GM12878 (cell line): ENCODE data around the gene FBXO21. TPM values are rescaled to one million over a fixed set of nuclear protein-coding genes. Genes with fewer than 3 reads are reported as not detected.
A peak's percentile ranks its signal among the peaks of the same experiment; 100 is the strongest.
"Not testable (repeated sequence)": the region's sequence is repeated elsewhere in the genome, so short reads cannot be mapped to it uniquely, and the experiment has no call there.

Experiments
- ATAC-seq: fragments of 200-7000 bp; cut with Tn5 transposase; 3 replicates; pipeline ENCODE4 v1.9.1; 2020; ENCODE audit warnings: mild to moderate bottlenecking, moderate library complexity
- BruUV-seq: library from RNA; stranded (reverse); fragments of 400-500 nt; replicated peaks from 2 replicates; lab custom pipeline; 2021; lab: Mats Ljungman, UMichigan
- CTCF ChIA-PET: fragments of 300-600 bp; sonication (Branson Sonifier 250); formaldehyde crosslinking; extraction: SDS; loops from one replicate; lab custom pipeline; 2021; ENCODE audit warnings: inconsistent platforms; lab: Yijun Ruan, JAX
- POLR2A ChIA-PET: fragments of 350-600 bp; formaldehyde crosslinking; extraction: SDS; loops from one replicate; lab custom pipeline; 2021; ENCODE audit warnings: inconsistent platforms; lab: Charles Lee
- RAD21 ChIA-PET: fragments of 300-600 bp; sonication (Branson Sonifier 250); formaldehyde crosslinking; loops from one replicate; lab custom pipeline; 2023; ENCODE audit warnings: antibody characterized with exemption; ENCODE audit not compliant: unreplicated experiment; lab: Charles Lee
- SMC1A ChIA-PET: fragments of 300-600 bp; sonication (Branson Sonifier 250); formaldehyde crosslinking; loops from one replicate; lab custom pipeline; 2023; ENCODE audit not compliant: unreplicated experiment, uncharacterized antibody; lab: Charles Lee
- DNase-seq: peaks from one replicate; pipeline ENCODE4 v3.0.0-alpha.2; 2011; ENCODE audit warnings: low read depth, low spot score
- FAIRE-seq: peaks from 3 replicates; lab custom pipeline; 2011; peaks lifted over from hg19 to GRCh38; lab: Jason Lieb, UNC
- H2AFZ ChIP-seq: 2 replicates; pipeline ENCODE4 v1.6.0; 2011; ENCODE audit warnings: low read depth, low read length, control low read depth; ENCODE audit not compliant: control insufficient read depth
- H3K27ac ChIP-seq: 2 replicates; pipeline ENCODE4 v1.5.1; 2011; ENCODE audit warnings: control low read depth; ENCODE audit not compliant: control insufficient read depth, insufficient read depth
- H3K27me3 ChIP-seq, 2 experiments: replicated peaks in 1 of 2; 2 replicates each; pipeline versions ENCODE4 v1.6.0 to v1.6.1; 2011; ENCODE audit warnings: low read length in 1 of 2; ENCODE audit not compliant: control insufficient read depth in 2 of 2, insufficient read depth in 2 of 2
- H3K36me3 ChIP-seq, 2 experiments: 2 replicates each; pipeline ENCODE4 v1.5.1; 2011; ENCODE audit warnings: low read length in 1 of 2; ENCODE audit not compliant: control insufficient read depth in 2 of 2, insufficient read depth in 2 of 2
- H3K4me1 ChIP-seq: 2 replicates; pipeline ENCODE4 v1.6.1; 2011; ENCODE audit warnings: mild to moderate bottlenecking, low read length, moderate library complexity, mixed read lengths; ENCODE audit not compliant: control insufficient read depth, insufficient read depth
- H3K4me2 ChIP-seq: 2 replicates; pipeline ENCODE4 v1.6.0; 2011; ENCODE audit warnings: control low read depth; ENCODE audit not compliant: control insufficient read depth, insufficient read depth
- H3K4me3 ChIP-seq: fragments of 200-600 bp; sonication (generic); 2 replicates; pipeline ENCODE4 v1.5.1; 2016
- H3K79me2 ChIP-seq: 2 replicates; pipeline ENCODE4 v1.6.0; 2011; ENCODE audit warnings: low read length; ENCODE audit not compliant: control insufficient read depth, insufficient read depth
- H3K9ac ChIP-seq: 2 replicates; pipeline ENCODE4 v1.8.0; 2011; ENCODE audit warnings: low read length, control low read depth, mixed read lengths; ENCODE audit not compliant: control insufficient read depth, insufficient read depth
- H3K9me3 ChIP-seq: replicated peaks from 3 replicates; pipeline ENCODE4 v1.5.1; 2011; ENCODE audit warnings: mild to moderate bottlenecking, low read length; ENCODE audit not compliant: control insufficient read depth, insufficient read depth
- H4K20me1 ChIP-seq: 2 replicates; pipeline ENCODE4 v1.6.0; 2011; ENCODE audit not compliant: control insufficient read depth, insufficient read depth
- HDAC6 ChIP-seq: fragments of 200-600 bp; sonication (generic); IDR thresholded peaks from one replicate; pipeline ENCODE4 v1.8.0; 2017; ENCODE audit warnings: antibody characterized with exemption; ENCODE audit not compliant: unreplicated experiment
- KAT2A ChIP-seq: conservative IDR thresholded peaks from 2 replicates; pipeline ENCODE4 v1.6.1; 2011; ENCODE audit warnings: low read depth, low read length; ENCODE audit not compliant: control insufficient read depth
- MAX ChIP-seq: IDR thresholded peaks from 2 replicates; pipeline ENCODE4 v1.6.1; 2012; ENCODE audit warnings: low read depth, low read length, improper control_type of control experiment
- RELA ChIP-seq: fragments of 450-650 bp; IDR thresholded peaks from 2 replicates; pipeline ENCODE4 v1.8.0; 2014; ENCODE audit warnings: borderline replicate concordance; ENCODE audit not compliant: partially characterized antibody
- WGBS: methylation state at CpG from one replicate; pipeline ENCODE4 v1.1.6; 2016; ENCODE audit warnings: low lambda C conversion rate; ENCODE audit not compliant: insufficient replicate concordance, insufficient coverage; ENCODE audit errors: missing lambda C conversion rate; 5-methylcytosine and 5-hydroxymethylcytosine counted together
- in situ Hi-C: fragments of 300-500 bp; cut with MboI; formaldehyde crosslinking; loops from 9 replicates; pipeline ENCODE4 v1.14.3; 2018; ENCODE audit warnings: mixed read lengths
- intact Hi-C: fragments of 100-400 bp; cut with micrococcal nuclease; formaldehyde crosslinking; loops from one replicate; pipeline ENCODE4 v1.14.2; 2022; ENCODE audit not compliant: unreplicated experiment
- polyA plus RNA-seq, 11 experiments: library from polyadenylated mRNA; depleted of rRNA in 4 of 11; unstranded in 6 of 11; stranded (reverse) in 5 of 11; fragments of >200 nt; fragmentation: Nextera tagmentation in 4 of 11; fragmentation: Illumina TruSeq in 1 of 11; extraction: Ambion mirVana in 4 of 11; extraction: Trizol in 1 of 11; gene quantifications; 1 replicate in 1 of 11; 2 replicates in 10 of 11; pipeline versions ENCODE4 v1.2.1 to v1.2.3, GENCODE V29; 2011 to 2016; ENCODE audit warnings: inconsistent platforms in 2 of 11, missing spikeins in 2 of 11, low read depth in 1 of 11
- total RNA-seq, 4 experiments: library from RNA; depleted of rRNA in 3 of 4; stranded (reverse); fragments of >200 nt in 3 of 4; fragmentation: Illumina TruSeq in 1 of 4; extraction: Trizol in 1 of 4; gene quantifications; 2 replicates each; pipeline versions ENCODE4 v1.2.1 to v1.2.3, GENCODE V29; 2013 to 2021

FBXO21 gene
- total and polyA plus RNA-seq, 10 of the 15 experiments (the other 5 are each of a cell fraction or from before 2014, with no cell fraction given): 5.5 to 32.6 (median 18.9) TPM

- H3K36me3 ChIP-seq: no peaks in the 10 kb centered on the region
- POLR2A ChIA-PET: no interaction called here
- H3K9ac ChIP-seq: no peak overlapping the region
- CTCF ChIA-PET: interaction anchor here (2.2 kb wide), 1 partner anchor 23 kb away, joined by 9 read pairs; no protein-coding TSS in a partner anchor
- no peak for TF ChIP-seq HDAC6
- no peak for TF ChIP-seq MAX
- TF ChIP-seq RELA: no peak
- TF ChIP-seq KAT2A: no peak
- H2AFZ ChIP-seq: no peak overlapping the region
- H3K4me1 ChIP-seq: no peaks in the 10 kb centered on the region
- no peak overlapping the region for H3K4me3 ChIP-seq
- FAIRE-seq (no peak), ATAC-seq (no peak), DNase-seq (no peak)
- H4K20me1 ChIP-seq: peaks cover 2% of the 10 kb centered on the region; the same call in 1 of the 2 replicates
- H3K27me3 ChIP-seq: peaks cover 0 to 5% of the 10 kb centered on the region in 2 experiments; a peak in 3 of 4 replicates
- WGBS: 86% methylated on average over 11 of the region's 11 CpGs
- no peak overlapping the region for H3K4me2 ChIP-seq
- intact Hi-C loops: no loop called here
- H3K27ac ChIP-seq: no peak overlapping the region
- TSS peak; percentile 53 for BruUV-seq
- SMC1A ChIA-PET: no interaction called here
- in situ Hi-C loops: no loop called here
- no peaks in the 10 kb centered on the region for H3K9me3 ChIP-seq
- RAD21 ChIA-PET: no interaction called here
- peaks cover 3% of the 10 kb centered on the region for H3K79me2 ChIP-seq
Measured at GRCh38 chr12:117096501-117097042, 93.7 kb downstream of the FBXO21 start.

- H3K79me2 ChIP-seq, H3K36me3 ChIP-seq, BruUV-seq, intact Hi-C loops, H4K20me1 ChIP-seq, H3K9me3 ChIP-seq, H3K4me3 ChIP-seq, H3K27me3 ChIP-seq, H3K4me1 ChIP-seq, POLR2A ChIA-PET, in situ Hi-C loops, DNase-seq, H3K4me2 ChIP-seq, RAD21 ChIA-PET, H3K27ac ChIP-seq, FAIRE-seq, H3K9ac ChIP-seq, H2AFZ ChIP-seq, ATAC-seq: not testable (repeated sequence)
- ChIA-PET CTCF (interaction anchor here (0.9 kb wide), 1 partner anchor 95 kb away, joined by 3 read pairs; no protein-coding TSS in a partner anchor), SMC1A (interaction anchor here (1.6 kb wide), 1 partner anchor 11 kb away, joined by 3 read pairs; no protein-coding TSS in a partner anchor)
- WGBS: 93% methylated on average over 10 of the region's 10 CpGs
Measured at GRCh38 chr12:117095191-117095590, 95.1 kb downstream of the FBXO21 start.
